Trophoblast cell (in vitro differentiated cells and primary cell): ENCODE data around the gene CERK.

Experiments used
- DNase-seq, 2 donors: peaks; one replicate each; pipeline ENCODE4 v3.0.0-alpha.2; 2016
- H2AFZ ChIP-seq: 2 replicates; pipeline ENCODE4 v1.6.1; 2013; ENCODE audit warnings: low read length, moderate library complexity, mild to moderate bottlenecking; ENCODE audit not compliant: insufficient read depth, poor library complexity
- H2AK5ac ChIP-seq: 2 replicates; pipeline ENCODE4 v1.6.1; 2013; ENCODE audit warnings: mild to moderate bottlenecking, low read length
- H2BK120ac ChIP-seq: 2 replicates; pipeline ENCODE4 v1.6.1; 2013; ENCODE audit warnings: low read length, mild to moderate bottlenecking, moderate library complexity; ENCODE audit not compliant: insufficient read depth, poor library complexity
- H2BK12ac ChIP-seq: 2 replicates; pipeline ENCODE4 v1.6.1; 2013; ENCODE audit warnings: mild to moderate bottlenecking, low read length, moderate library complexity
- H2BK5ac ChIP-seq: 2 replicates; pipeline ENCODE4 v1.6.1; 2013; ENCODE audit warnings: low read length, low read depth, moderate library complexity, mild to moderate bottlenecking; ENCODE audit not compliant: poor library complexity
- H3K14ac ChIP-seq: 2 replicates; pipeline ENCODE4 v1.6.1; 2013; ENCODE audit warnings: mild to moderate bottlenecking, low read length
- H3K18ac ChIP-seq: 2 replicates; pipeline ENCODE4 v1.6.1; 2013; ENCODE audit warnings: mild to moderate bottlenecking, low read length
- H3K23ac ChIP-seq: 2 replicates; pipeline ENCODE4 v1.6.1; 2013; ENCODE audit warnings: low read length
- H3K27ac ChIP-seq: 2 replicates; pipeline ENCODE4 v1.5.1; 2013; ENCODE audit warnings: low read depth, mild to moderate bottlenecking, inconsistent platforms, low read length, moderate library complexity
- H3K27me3 ChIP-seq: 2 replicates; pipeline ENCODE4 v1.6.1; 2013; ENCODE audit warnings: inconsistent platforms, mild to moderate bottlenecking, low read length, moderate library complexity; ENCODE audit not compliant: insufficient read depth
- H3K36me3 ChIP-seq, 2 experiments: 1 replicate in 1 of 2; 2 replicates in 1 of 2; pipeline ENCODE4 v1.6.1; 2013; ENCODE audit warnings: low read length in 2 of 2, mild to moderate bottlenecking in 2 of 2, moderate library complexity in 1 of 2; ENCODE audit not compliant: insufficient read depth in 2 of 2, control insufficient read depth in 1 of 2
- H3K4ac ChIP-seq: 2 replicates; pipeline ENCODE4 v1.6.1; 2013; ENCODE audit warnings: low read depth, mild to moderate bottlenecking, low read length, moderate library complexity
- H3K4me1 ChIP-seq, 2 experiments: 1 replicate in 1 of 2; 2 replicates in 1 of 2; pipeline ENCODE4 v1.6.1; 2013; ENCODE audit warnings: low read length in 2 of 2, mild to moderate bottlenecking in 2 of 2, moderate library complexity in 1 of 2; ENCODE audit not compliant: insufficient read depth in 2 of 2, control insufficient read depth in 1 of 2
- H3K4me2 ChIP-seq: 2 replicates; pipeline ENCODE4 v1.6.1; 2013; ENCODE audit warnings: inconsistent platforms, mild to moderate bottlenecking, low read length, moderate library complexity
- H3K4me3 ChIP-seq: 2 replicates; pipeline ENCODE4 v1.5.1; 2013; ENCODE audit warnings: mild to moderate bottlenecking, low read depth, low read length, inconsistent platforms
- H3K79me1 ChIP-seq: one replicate; pipeline ENCODE4 v1.6.1; 2013; ENCODE audit warnings: low read length
- H3K79me2 ChIP-seq: 2 replicates; pipeline ENCODE4 v1.6.1; 2013; ENCODE audit warnings: low read length, mild to moderate bottlenecking; ENCODE audit not compliant: control insufficient read depth, insufficient read depth, poor library complexity
- H3K9ac ChIP-seq: 2 replicates; pipeline ENCODE4 v1.6.1; 2013; ENCODE audit warnings: mild to moderate bottlenecking, low read length
- H3K9me3 ChIP-seq: 2 replicates; pipeline ENCODE4 v1.6.1; 2013; ENCODE audit warnings: low read depth, mild to moderate bottlenecking, control low read depth, inconsistent platforms, low read length; ENCODE audit not compliant: insufficient read depth
- H4K12ac ChIP-seq: 2 replicates; pipeline ENCODE4 v1.6.1; 2013; ENCODE audit warnings: low read depth, mild to moderate bottlenecking, low read length, moderate library complexity
- H4K8ac ChIP-seq: 2 replicates; pipeline ENCODE4 v1.6.1; 2013; ENCODE audit warnings: low read depth, mild to moderate bottlenecking, low read length, moderate library complexity
- H4K91ac ChIP-seq: one replicate; pipeline ENCODE4 v1.6.1; 2013; ENCODE audit warnings: low read depth, mild to moderate bottlenecking, low read length, moderate library complexity
- WGBS: extraction: QIAGEN DNeasy Blood & Tissue Kit; methylation state at CpG from one replicate; pipeline ENCODE4 v1.1.7; 2013; ENCODE audit warnings: missing lambda C conversion rate; ENCODE audit not compliant: insufficient read length, insufficient coverage; ENCODE audit errors: extremely low coverage; 5-methylcytosine and 5-hydroxymethylcytosine counted together

CERK gene

DNA sequence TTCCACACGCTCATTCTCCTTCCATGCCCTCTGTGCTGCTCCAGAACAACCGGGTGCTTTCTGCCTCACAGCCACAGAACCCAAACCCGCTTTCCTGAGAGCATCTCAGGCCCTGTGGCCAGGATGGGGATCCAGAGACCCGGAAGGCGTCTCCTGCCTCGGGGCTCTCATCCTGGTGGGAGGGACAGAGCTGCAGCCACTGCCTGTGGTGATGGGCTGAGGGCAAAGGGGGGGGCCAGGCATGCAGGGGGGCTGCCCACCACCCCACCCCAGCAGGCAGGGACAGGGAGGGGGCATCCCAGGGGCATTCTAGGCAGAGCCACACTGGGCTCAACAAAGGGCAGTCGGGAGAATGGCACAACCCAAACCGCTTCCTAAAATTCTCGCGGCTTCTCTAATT is 41.4 kb downstream of the CERK start:
- H3K18ac ChIP-seq: no peak overlapping the region
- H2BK120ac ChIP-seq: no peak overlapping the region
- H3K4me2 ChIP-seq: no peak overlapping the region
- H3K79me2 ChIP-seq: no peaks in the 10 kb centered on the region
- no peak overlapping the region for H2AK5ac ChIP-seq
- H3K9me3 ChIP-seq: peaks cover 5% of the 10 kb centered on the region
- peaks cover 66 to 70% of the 10 kb centered on the region in 2 experiments for H3K36me3 ChIP-seq
- H3K14ac ChIP-seq: no peak overlapping the region
- no peak overlapping the region for H3K4me3 ChIP-seq
- no CpG with 5 or more reads among the region's 10 CpGs for WGBS
- DNase-seq: no peak
- no peak overlapping the region for H2AFZ ChIP-seq
- H3K4ac ChIP-seq: no peak overlapping the region
- no peak overlapping the region for H2BK5ac ChIP-seq
- no peaks in the 10 kb centered on the region for H3K79me1 ChIP-seq
- H4K12ac ChIP-seq: no peak overlapping the region
- H3K4me1 ChIP-seq: no peaks in the 10 kb centered on the region
- no peak overlapping the region for H2BK12ac ChIP-seq
- H4K91ac ChIP-seq: no peak overlapping the region
- no peaks in the 10 kb centered on the region for H3K27me3 ChIP-seq
- no peak overlapping the region for H3K27ac ChIP-seq
- no peak overlapping the region for H3K23ac ChIP-seq
- no peak overlapping the region for H4K8ac ChIP-seq
- H3K9ac ChIP-seq: no peak overlapping the region

DNA sequence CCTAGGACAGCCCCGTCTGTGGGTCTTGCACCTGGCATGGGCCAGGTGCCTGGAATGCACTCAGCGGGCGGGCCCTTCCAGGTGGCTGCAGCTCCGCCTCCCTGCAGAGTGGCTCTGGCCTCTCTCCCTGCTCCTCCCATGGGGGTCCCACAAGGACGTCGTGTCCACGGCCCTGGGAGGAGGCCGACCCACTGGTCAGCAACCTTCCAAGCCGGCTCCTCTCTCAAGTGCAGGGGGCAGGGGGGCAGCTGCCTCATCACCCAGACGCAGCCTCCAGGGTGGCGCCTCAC is 41.9 kb downstream of the CERK start:
- Histone ChIP-seq H3K23ac (no peak overlapping the region), H3K18ac (no peak overlapping the region), H3K9me3 (peaks cover 2% of the 10 kb centered on the region), H3K4ac (no peak overlapping the region), H2AK5ac (no peak overlapping the region), H3K79me2 (no peaks in the 10 kb centered on the region), H2BK5ac (no peak overlapping the region), H3K9ac (no peak overlapping the region), H2BK120ac (no peak overlapping the region), H2AFZ (no peak overlapping the region), H4K12ac (no peak overlapping the region), H3K27me3 (no peaks in the 10 kb centered on the region), H2BK12ac (no peak overlapping the region), H3K4me1 (no peaks in the 10 kb centered on the region), H3K4me3 (no peak overlapping the region), H3K27ac (no peak overlapping the region), H4K8ac (no peak overlapping the region), H3K4me2 (no peak overlapping the region), H3K79me1 (no peaks in the 10 kb centered on the region), H3K14ac (no peak overlapping the region), H3K36me3 (peaks cover 65 to 69% of the 10 kb centered on the region in 2 experiments), H4K91ac (no peak overlapping the region)
- no CpG with 5 or more reads among the region's 11 CpGs for WGBS
- no peak for DNase-seq

DNA sequence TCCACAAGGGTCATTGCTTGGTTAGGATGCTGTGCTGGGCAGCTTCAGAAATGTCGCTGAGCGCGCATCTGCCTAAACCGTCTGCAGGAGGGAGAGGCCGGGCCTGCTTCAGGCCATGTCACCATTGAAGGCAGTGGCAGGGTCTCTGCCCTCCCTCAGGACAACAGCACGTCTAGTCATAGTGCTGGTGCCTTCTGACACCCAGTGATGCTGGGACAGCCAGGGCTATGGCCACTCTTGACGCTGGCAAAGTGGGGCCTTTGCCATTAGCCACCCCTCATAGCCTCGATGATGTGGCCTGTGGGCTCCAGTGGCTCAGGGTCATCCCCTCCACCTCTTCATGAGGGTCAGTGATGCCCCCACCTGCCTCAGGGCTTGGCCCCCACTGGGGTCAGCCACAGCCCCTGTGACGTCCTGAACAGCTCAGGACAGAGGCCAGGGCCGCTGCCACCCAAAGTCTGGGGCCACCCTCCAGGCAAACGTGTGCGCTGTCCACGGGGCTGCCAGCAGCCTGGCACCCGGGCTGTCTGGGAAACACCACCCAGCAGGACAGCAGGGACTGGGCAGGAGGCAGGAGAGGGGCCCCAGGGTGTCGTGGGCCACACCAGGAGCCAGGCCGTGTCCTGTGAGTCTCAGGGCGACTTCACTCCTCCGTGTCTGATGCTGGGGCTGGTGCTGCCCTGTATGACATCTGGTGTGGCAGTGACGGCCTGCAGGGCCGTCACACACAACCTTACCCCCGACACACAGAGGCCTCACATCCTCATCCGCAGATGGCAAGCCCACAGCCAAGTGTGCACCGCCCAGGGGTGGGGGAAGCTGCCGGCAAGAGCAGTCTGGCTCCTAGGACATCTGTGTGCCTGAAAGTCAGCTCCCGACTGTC is 42.5 kb downstream of the CERK start:
- H3K79me1 ChIP-seq: no peaks in the 10 kb centered on the region
- no peak overlapping the region for H2AK5ac ChIP-seq
- H3K9me3 ChIP-seq: no peaks in the 10 kb centered on the region
- H3K4me1 ChIP-seq: no peaks in the 10 kb centered on the region
- H2AFZ ChIP-seq: no peak overlapping the region
- no peak overlapping the region for H4K91ac ChIP-seq
- no peak overlapping the region for H3K18ac ChIP-seq
- no peak overlapping the region for H4K8ac ChIP-seq
- no peak overlapping the region for H3K4me3 ChIP-seq
- no peak overlapping the region for H3K23ac ChIP-seq
- no peak overlapping the region for H3K4ac ChIP-seq
- no peak overlapping the region for H3K9ac ChIP-seq
- H2BK5ac ChIP-seq: no peak overlapping the region
- H3K36me3 ChIP-seq: peaks cover 60 to 63% of the 10 kb centered on the region in 2 experiments
- no peaks in the 10 kb centered on the region for H3K79me2 ChIP-seq
- DNase-seq: no peak
- H3K14ac ChIP-seq: no peak overlapping the region
- H3K27me3 ChIP-seq: no peaks in the 10 kb centered on the region
- no CpG with 5 or more reads among the region's 25 CpGs for WGBS
- no peak overlapping the region for H2BK12ac ChIP-seq
- H3K27ac ChIP-seq: no peak overlapping the region
- no peak overlapping the region for H4K12ac ChIP-seq
- H3K4me2 ChIP-seq: no peak overlapping the region
- H2BK120ac ChIP-seq: no peak overlapping the region

DNA sequence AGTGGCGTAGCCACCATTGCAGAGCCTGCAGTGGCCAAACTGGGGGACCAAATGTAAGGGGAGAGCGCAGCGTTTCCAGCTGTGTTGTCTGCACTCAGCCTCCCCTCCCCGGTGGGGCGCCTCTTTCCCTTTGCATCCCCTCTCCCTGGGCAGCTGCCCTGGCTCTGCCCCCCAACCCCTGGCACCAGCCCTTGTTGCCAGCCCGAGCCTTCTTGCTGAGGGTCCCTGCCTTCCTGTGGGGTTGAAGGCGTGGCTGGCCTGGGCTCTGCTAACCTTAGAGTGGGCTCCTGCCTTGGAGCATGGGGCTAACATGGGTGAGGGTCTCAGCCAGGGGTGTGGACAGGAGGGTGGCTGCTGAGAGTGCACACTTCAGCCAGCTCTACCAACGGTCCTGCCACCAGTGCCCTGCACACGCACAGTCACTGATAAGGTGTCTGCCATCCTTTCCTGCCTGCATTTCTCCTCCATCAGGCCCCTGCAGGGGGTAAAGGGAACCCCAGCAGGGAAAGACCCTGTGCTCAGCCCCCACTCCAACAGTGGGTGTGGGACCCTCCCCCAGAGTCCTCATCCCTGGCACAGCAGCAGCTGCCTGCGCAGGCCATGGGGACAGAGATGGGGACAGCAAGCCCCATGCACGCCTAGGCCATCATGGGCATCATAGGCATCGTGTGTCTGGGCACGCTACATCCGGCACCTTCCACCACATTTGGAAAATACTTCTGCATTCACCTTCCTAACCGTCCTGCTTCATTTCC is 43.5 kb downstream of the CERK start:
- Histone ChIP-seq H3K4me3 (no peak overlapping the region), H4K8ac (no peak overlapping the region), H3K23ac (no peak overlapping the region), H3K27ac (no peak overlapping the region), H3K4me2 (no peak overlapping the region), H2BK12ac (no peak overlapping the region), H4K91ac (no peak overlapping the region), H2AK5ac (no peak overlapping the region), H3K27me3 (no peaks in the 10 kb centered on the region), H2AFZ (no peak overlapping the region), H3K18ac (no peak overlapping the region), H3K79me1 (no peaks in the 10 kb centered on the region), H3K9ac (no peak overlapping the region), H2BK120ac (no peak overlapping the region), H3K36me3 (peaks cover 62 to 64% of the 10 kb centered on the region in 2 experiments), H2BK5ac (no peak overlapping the region), H3K4ac (no peak overlapping the region), H3K4me1 (no peaks in the 10 kb centered on the region), H3K14ac (no peak overlapping the region), H4K12ac (no peak overlapping the region), H3K9me3 (no peaks in the 10 kb centered on the region), H3K79me2 (no peaks in the 10 kb centered on the region)
- no CpG with 5 or more reads among the region's 15 CpGs for WGBS
- no peak for DNase-seq
